Measurements from ENCODE around the gene PRR13. TPM values are rescaled to one million over a fixed set of nuclear protein-coding genes. Genes with fewer than 3 reads are reported as not detected.
A peak's percentile ranks its signal among the peaks of the same experiment; 100 is the strongest.

Gene PRR13
- total and polyA plus RNA-seq, 9 of the 15 experiments (the other 6 are each of a cell fraction or from before 2014, with no cell fraction given), result 117 to 835 (median 285) TPM

DNA sequence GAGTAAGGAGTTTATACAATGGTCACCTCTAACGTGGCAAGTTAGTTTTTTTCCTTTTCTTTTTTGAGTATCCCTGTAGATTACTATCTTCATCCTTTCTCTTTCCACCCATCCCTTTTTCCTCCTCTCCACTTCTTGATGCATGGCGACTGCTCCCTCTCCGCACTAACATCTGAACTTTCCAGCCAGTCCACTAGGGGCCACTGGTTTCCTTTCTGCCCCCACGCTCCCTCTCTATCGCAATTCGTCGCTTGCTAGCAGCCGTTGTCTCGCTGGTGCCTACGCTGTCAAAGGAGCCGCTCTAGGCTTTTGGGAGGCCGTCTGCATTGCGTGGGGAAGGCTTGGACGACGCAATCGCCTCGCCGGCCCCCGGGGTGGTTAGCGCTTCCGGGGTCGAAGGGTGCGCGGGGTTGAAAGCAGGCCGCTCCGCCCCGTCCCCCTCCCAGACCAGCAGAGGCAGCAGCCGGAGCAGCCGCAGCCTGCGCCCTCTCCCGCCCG lies 10.2 kb downstream of the PRR13 start, which contains the start of gene PCBP2:
Gene PCBP2, plus strand, starts transcription at position 442 of the 498 bp plus-strand sequence. CDS start 2,699 bp downstream, outside the sequence.
- ChIA-PET POLR2A (interaction anchor here (0.7 to 2.1 kb wide), 4 partner anchors 11 to 131 kb away, joined by 3 to 11 read pairs (median 3); partner anchors contain the start of gene PRR13), CTCF (ENCODE audit: low intra/inter-chr PET ratio) (interaction anchor here (1.6 to 1.9 kb wide), 2 partner anchors 99 to 127 kb away, joined by 6 to 7 read pairs; no protein-coding TSS in a partner anchor)
- intact Hi-C loops (cut with micrococcal nuclease) (loop anchor here (1.0 kb wide), 1 partner anchor 99 kb away; no protein-coding TSS in a partner anchor), in situ Hi-C loops (cut with MboI) (no loop called here)
- H3K4me3 ChIP-seq, result peak within 1 kb of the TSS; percentile 98
- H4K20me1 ChIP-seq (replicated peaks; ENCODE audit: control insufficient read depth, insufficient read depth, low read length), result peaks cover 28% of the 10 kb centered on the region
- peaks cover 4% of the 10 kb centered on the region for H3K9me1 ChIP-seq (ENCODE audit: control insufficient read depth, insufficient read depth, low read length)
- H3K9me3 ChIP-seq (replicated peaks; ENCODE audit: control insufficient read depth, insufficient read depth, low read depth, low read length), result no peaks in the 10 kb centered on the region
- H3K9ac ChIP-seq (ENCODE audit: insufficient read depth in 1 of 2, low read depth in 2 of 2, low read length in 2 of 2), result peak within 1 kb of the TSS; percentile 91 to 100
- H3K79me2 ChIP-seq (ENCODE audit: control insufficient read depth, insufficient read depth, low read length), result peaks cover 46% of the 10 kb centered on the region
- peaks cover 48% of the 10 kb centered on the region for H3K36me3 ChIP-seq (ENCODE audit: control insufficient read depth, insufficient read depth, low read length)
- FAIRE-seq (peak; percentile 98), ATAC-seq (peak; percentile 94), DNase-seq (ENCODE audit: extremely low read depth in 1 of 4, low spot score in 3 of 4) (peak; percentile 95 to 99 (median 96))
- peak within 1 kb of the TSS; percentile 84 for H3K4me2 ChIP-seq (ENCODE audit: insufficient read depth, low read length)
- 2% methylated on average over 24 of the region's 32 CpGs for WGBS (ENCODE audit: insufficient coverage, low coverage, missing lambda C conversion rate)
- peak within 1 kb of the TSS; percentile 98 for H3K27ac ChIP-seq (ENCODE audit: extremely low read depth, low read depth, low read length)
- no peaks in the 10 kb centered on the region for H3K27me3 ChIP-seq (ENCODE audit: control insufficient read depth in 2 of 2, insufficient read depth in 2 of 2, low read length in 2 of 2)
- no TSS peak for BruUV-seq (replicated peaks)
- H3K4me1 ChIP-seq (replicated peaks in 1 of 2; ENCODE audit: control insufficient read depth in 2 of 2, insufficient read depth in 2 of 2, low read length in 2 of 2), result peaks cover 0 to 17% of the 10 kb centered on the region in 2 experiments; a peak in 3 of 5 replicates
- H2AFZ ChIP-seq (ENCODE audit: low read depth, low read length), result peak within 1 kb of the TSS; percentile 41
- TF ChIP-seq CTCFL (IDR thresholded peaks at IDR 0.05; ENCODE audit: borderline replicate concordance, insufficient read depth, low read depth, low read length, poor library complexity, severe bottlenecking) (peak; percentile 12), MEF2D (tag; conservative IDR thresholded peaks at IDR 0.05; ENCODE audit: low read depth) (peak; percentile 54; the same call in 1 of the 2 replicates), KDM4B (IDR thresholded peaks at IDR 0.05; ENCODE audit: borderline replicate concordance in 2 of 2, low read depth in 1 of 2) (peak in 1 of 2 experiments; percentile 85; a peak in 1 of 4 replicates), CBX1 (IDR thresholded peaks at IDR 0.05; ENCODE audit: low read depth) (0 out of 2 replicates have a peak, but pooled peaks have one; percentile 8), TCF7 (IDR thresholded peaks at IDR 0.05; ENCODE audit: borderline replicate concordance) (no peak), TCF7L2 (IDR thresholded peaks at IDR 0.05; ENCODE audit: low read depth, low read length) (no peak), ERF (CRISPR knock-in tag; IDR thresholded peaks at IDR 0.05) (no peak), GMEB1 (CRISPR knock-in tag; IDR thresholded peaks at IDR 0.05) (peak; percentile 76), EHMT2 (IDR thresholded peaks at IDR 0.05) (peak; percentile 68), HDAC1 (IDR thresholded peaks at IDR 0.05) (peak in 1 of 2 experiments; percentile 75; a peak in 1 of 4 replicates), GABPB1 (CRISPR knock-in tag; IDR thresholded peaks at IDR 0.05) (peak; percentile 98)
- TF ChIP-seq, protein P1, sequence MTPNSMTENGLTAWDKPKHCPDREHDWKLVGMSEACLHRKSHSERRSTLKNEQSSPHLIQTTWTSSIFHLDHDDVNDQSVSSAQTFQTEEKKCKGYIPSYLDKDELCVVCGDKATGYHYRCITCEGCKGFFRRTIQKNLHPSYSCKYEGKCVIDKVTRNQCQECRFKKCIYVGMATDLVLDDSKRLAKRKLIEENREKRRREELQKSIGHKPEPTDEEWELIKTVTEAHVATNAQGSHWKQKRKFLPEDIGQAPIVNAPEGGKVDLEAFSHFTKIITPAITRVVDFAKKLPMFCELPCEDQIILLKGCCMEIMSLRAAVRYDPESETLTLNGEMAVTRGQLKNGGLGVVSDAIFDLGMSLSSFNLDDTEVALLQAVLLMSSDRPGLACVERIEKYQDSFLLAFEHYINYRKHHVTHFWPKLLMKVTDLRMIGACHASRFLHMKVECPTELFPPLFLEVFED (CRISPR knock-in tag; conservative IDR thresholded peaks at IDR 0.05), result no peak
- TF ChIP-seq, protein P2, sequence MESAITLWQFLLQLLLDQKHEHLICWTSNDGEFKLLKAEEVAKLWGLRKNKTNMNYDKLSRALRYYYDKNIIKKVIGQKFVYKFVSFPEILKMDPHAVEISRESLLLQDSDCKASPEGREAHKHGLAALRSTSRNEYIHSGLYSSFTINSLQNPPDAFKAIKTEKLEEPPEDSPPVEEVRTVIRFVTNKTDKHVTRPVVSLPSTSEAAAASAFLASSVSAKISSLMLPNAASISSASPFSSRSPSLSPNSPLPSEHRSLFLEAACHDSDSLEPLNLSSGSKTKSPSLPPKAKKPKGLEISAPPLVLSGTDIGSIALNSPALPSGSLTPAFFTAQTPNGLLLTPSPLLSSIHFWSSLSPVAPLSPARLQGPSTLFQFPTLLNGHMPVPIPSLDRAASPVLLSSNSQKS (CRISPR knock-in tag; IDR thresholded peaks at IDR 0.05), result no peak

All from K562 (cell line).